ENCODE data around the gene ALK. TPM values are rescaled to one million over a fixed set of nuclear protein-coding genes. Genes with fewer than 3 reads are reported as not detected.

The ALK gene
- total RNA-seq, 1 donor from 2014 or later: not detected

DNA sequence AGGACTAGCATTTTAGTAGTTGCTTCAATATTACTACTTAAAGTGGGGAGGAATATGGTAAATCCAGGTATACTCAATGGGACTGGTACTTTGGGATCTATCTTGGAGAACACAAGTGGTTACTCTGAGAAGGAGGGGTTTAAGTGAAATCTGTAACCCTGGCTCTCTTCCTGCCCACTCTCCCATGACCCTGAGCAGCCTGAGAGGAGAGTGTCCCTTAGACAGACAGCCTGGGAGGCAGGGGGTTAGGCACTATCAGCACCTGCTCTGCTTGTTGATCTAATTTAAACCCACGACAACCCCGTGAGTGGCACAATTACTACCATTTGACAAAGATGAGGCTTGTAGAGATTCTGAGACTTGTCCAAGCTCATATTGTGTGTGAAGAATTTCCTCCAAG, 395.5 kb downstream of the ALK start:
- no peak for DNase-seq

DNA sequence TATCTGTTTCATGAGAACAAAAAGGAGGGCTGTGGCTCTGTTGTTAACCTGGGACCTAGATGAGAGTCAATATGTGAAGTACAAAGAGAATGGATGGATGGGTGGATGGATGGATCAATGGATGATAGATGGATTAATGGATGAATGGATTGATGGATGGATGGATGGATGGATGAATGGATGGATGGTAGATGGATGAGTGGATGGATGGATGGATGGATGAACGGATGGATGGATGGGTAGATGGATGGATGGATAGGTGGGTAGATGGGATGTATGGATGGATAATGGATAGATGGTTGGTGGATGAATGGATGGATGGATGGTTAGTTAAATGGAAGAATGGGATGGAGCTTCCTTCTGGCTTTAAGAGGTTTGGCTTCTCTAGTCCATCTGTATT, 396.7 kb downstream of the ALK start:
- no peak for DNase-seq

DNA sequence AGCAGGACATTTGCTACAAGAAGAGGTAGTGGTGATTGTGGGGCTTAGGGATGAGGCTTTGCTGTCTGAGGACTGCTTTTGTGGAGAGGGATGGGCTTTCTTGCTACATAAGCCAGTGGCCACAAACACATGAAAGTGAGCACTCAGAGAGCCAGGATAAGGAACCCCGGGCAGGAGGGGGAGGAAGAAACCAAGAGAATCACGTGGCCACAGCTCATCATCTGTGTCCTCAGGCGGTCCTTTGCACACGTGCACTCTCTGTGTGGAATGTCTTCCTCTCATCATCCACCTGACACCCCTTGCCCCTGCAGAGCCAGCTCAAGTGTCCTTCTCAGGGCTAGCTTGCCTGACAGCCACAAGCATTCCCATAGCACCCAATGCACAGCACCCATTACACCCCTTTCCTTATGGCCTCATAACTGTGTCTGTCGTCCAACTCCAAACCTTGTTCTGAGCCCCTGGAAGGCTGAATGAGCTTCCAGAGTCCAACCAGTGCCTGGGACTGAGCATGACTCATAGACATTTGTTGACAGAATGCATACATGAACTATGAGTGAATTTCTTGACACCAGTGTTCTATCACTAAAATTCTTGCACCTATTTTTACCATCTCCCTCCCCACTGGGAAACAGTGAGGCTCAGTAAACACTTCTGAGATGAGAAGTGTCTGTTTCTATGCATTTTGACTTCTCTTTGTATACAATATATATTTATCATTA, 398.3 kb downstream of the ALK start:
- DNase-seq: no peak

DNA sequence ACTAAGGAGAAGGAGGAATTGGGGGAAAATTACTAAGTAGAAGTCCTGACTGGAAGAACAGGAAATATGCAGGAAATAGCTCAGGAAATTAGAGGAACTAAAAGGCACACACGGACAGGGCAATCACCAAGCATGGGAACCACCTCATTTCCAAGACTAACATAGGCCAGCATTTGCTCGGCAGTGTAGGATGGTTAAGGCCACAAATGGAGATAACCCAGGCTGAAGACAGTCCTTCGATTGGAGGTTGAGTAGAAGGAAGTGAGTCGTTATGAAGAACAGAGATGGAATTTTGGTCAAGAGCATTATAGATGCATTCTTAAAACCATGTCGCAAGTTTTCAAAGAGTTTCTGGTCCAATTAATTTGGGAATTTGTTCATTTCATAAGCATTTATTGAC, 401.4 kb downstream of the ALK start:
- DNase-seq: no peak

DNA sequence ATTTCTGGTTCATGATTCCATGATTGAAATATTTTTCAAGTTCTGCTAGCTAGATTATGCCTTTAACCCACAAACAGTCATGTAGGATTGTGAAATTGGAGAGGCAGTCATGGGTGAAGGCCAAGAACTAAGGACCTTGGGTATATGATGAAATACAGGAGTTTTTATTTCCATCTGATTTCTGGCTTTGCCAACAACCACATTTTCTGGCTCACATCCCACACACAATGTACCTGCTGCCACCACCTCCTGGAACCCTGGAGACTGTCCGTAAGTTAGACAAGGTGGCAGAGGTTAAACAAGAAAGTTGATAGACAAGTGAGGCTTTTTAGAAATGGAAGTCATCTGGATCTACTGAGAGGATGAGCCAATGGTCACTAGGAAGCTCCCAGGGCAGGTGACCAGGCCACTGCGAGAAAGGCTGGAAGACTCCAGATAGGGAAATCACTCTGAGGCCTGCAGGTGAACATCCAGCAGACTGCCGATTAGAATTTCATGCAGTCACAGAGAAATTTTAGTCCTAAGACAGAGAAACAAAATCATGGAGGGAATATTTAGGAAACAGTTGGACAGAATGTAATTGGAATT, 402.0 kb downstream of the ALK start:
- DNase-seq: no peak

DNA sequence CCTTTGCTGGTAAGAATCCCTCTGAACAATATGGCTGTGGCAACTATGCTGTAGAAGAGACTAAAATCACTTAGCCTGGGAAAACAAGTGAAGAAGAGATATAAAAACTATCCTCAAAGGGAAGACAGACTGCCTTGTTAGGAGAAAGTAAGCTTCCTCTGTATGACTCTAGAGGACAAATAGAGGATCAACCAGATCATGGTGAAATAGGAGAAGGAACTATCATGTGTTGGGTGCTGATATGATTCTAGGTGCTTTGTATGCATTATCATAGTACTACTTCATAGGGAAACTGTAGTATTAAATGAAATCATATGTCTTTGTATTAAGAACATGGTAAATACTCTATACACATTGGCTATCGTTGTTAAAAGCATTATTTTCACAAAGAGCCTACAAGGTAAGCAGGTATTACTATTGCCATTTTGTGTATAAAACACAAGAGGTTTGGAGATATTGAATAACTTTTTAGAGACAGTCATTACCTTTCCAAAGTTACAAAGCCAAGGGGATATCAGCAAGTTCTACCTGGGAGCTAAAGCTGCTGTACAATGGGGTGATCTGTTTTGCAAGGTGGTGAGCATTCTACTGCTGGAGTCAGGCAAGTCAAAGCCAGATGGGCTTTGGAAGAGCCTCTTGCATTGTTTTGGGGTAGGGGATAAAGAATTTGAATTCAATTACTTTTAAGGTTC, 402.6 kb downstream of the ALK start:
- DNase-seq: no peak

DNA sequence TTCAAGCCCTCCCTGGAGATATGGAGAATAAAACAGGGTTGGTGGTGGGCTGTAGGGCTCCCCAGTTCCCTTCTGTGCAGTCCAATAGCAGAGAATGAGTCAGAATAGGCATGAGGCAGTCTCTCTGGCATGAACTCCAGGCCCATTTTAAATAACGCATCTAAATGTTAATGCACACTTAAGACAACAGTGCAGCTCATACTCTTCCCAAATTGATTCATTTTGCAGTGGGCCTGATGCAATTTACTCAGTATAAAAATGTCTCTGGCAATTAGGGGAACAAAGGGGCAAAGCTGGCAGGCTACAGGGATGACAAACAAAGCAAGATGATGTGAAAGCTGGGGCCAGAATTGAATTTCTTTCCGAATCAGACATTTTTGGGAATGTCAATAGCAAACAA, 403.4 kb downstream of the ALK start:
- no peak for DNase-seq

DNA sequence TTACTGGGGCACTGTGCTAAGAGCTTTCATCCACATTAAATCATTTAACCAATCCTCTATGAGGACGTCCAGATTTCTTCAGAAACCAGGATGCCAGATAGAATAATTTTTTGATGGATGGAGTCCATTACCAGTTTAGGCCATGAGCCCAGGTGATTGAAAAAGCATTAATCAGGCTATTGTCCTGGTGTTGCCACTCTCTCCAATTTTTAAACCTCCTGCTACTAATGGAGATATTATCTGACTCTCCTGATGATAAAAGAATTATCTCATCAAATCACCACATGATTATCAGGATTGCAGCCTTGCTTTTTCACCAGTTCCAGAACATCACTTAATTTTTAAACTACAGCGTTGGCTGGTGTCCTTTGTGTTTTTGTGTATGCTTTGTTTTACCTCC, 404.0 kb downstream of the ALK start:
- no peak for DNase-seq

DNA sequence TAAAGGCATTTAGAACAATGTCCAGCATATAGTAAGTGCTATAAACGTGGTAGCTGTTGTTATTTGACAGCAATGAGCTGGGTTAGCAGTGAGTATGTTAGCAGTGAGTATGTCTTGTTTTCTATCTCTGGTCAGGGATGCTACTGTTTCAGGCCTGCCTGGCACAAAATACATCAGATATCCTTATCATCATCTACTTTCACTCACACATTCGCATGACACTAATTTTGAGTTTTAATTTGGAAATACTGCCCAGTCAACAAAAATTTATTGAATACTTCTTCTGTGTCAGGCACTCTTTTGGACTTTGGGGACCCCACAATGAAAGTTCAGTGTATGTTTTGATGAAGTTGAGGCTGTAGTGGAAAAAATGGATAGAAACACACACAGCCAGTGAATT, 404.6 kb downstream of the ALK start:
- no peak for DNase-seq

DNA sequence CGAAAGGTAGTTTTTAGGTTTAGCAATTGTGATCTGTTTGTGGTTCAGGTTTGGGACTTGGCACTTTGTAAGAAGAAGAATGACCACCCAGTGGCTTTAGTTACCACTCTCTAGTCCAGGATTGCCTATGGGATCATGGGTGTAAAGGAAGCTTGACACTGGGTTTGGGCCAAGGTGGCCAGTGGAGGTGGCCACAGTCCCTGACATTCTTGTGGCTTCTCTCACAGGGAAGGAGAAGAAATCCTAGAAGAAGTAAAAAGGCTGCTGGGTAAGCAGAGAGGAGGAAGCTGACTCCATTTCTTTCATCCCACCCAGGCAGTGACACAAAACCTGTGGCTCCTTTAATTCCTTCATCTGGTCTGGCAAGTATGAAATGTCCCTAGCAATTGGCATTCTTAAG, 411.5 kb downstream of the ALK start:
- DNase-seq: no peak

DNA sequence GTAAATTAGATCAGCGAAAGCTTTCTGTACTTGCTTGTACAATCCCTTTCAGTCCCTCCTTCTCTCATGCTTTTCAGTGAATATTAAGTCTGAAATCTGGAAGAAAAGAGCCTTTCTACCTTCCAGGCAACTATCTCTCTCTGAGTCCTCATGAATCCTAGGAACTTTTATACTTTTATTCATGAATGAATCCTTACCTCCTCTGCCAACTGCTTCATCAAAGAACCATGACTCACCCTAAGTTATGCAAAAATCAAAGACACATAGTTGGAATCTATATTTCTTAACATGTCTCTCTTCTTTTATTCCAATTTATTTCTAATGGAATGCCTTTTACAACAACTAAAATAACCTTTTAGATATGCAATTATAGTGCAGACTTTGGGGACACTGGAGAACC, 412.0 kb downstream of the ALK start:
- DNase-seq: no peak

DNA sequence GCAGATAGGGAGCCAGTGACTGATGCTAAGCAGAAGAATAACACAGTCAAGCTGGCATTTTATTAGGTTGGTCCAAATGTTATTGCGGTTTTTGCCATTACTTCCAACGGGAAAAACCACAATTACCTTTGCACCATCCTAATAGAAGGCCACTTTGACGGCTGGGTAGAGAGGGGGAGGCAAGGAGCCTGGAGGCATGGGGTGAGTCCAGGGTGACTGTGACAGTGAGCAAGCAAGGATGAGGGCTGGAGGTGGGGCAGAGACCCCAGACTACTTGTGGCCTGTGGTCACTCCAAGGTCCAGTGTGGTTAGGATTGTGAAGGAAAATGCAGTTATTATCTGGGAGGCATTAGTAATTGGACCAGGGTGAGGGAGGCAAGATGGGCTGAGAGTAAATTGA, 416.6 kb downstream of the ALK start:
- no peak for DNase-seq

DNA sequence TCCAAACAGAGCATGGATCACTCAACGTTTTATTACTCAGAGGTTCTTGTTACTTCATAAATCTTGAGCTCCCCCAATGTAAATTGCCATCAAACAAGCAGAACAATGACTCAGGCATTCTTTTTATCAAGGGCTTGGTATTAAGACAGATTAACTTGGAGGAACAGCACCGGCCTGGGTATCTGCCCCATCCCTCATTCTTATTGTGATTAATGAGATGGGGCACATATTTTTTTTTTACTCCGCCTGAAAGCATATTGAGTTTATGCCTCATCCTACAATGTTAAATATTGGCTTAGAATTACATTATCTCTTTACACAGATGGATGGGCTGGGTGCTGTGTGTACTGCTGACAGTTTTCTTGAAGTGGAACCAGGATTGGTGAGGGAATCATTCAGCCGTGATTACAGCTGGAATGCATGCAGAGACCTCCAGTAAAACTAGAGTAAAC, 418.9 kb downstream of the ALK start:
- DNase-seq: no peak

DNA sequence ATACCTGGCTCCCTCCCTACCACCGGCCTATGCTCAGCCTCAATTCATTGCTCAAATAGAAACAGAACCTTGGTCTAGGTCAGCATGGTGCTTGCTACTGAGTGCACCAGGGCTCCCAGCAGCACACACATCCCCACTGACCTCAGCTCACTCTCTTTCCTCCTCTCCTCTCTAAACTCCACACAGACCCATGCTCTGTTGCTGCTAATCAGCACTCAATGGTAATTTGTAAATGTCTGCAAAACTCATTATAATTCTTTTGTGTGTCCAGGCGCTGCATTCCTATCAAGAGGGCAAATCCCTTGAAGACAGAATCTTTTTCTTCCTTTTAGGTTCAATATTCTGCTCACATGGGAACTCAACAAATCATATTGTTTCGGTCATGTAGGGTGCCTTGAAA, 424.0 kb downstream of the ALK start:
- DNase-seq: no peak

DNA sequence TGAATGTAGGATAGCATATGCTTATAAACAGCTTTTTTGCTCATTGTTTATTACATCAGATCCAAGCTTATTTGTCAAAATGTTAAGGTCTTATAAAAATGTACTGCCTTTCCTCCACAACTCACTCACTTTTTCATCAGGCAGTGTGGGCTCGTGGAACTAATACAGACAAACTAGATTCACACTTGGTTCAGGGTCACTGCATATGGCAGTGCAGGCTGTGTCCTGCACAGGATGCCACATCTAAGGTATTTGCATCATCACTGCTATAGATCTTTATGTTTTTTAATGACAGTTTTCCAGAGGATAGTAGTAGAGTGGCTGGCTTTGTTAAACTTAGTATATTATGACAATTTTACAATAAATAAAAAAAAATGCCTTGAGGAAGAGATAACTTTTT, 425.2 kb downstream of the ALK start:
- DNase-seq: no peak

DNA sequence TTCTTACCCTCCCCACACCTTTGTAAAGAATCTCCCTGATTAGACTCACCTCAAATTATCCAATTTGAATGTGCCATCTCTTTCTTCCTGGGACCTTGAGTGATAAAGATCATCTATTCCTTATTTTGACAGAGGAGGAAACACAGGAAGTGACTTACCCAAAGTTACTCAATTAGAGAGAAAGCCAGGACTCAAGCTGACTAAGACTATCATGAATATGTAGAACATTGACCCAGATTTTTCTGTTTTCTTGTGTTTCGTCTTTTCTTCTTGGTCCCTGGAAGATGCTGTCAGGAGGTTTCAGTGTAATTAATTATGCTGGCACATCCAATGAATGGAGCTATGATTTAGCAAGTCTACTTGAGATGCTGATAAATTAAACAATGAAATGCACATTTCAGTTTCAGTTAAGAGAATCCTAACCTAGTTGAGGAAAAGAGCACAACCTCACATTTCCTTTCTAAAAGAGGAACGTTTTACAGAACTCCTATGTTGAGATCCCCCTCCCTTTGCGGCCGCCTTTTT, 425.8 kb downstream of the ALK start:
- DNase-seq: no peak

DNA sequence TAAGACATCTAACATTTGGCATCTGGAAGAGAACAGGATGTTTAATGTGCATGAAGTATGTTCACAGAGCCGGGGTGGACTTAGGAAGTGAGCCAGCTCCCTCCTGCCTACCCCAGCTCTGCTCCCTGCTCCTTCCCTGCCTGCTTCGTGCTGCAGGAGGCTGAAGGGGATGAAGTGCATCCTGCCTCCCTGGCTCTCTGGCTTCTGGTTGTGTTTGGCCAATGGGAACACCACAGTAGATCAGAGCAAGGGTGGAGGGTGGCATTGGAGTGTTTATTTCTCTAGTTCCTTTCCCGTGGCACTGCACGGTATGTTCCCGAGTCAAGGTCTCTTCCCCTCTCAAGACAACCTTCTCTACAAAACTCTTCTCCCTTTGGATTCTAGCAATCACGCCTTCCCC, 426.3 kb downstream of the ALK start:
- no peak for DNase-seq

DNA sequence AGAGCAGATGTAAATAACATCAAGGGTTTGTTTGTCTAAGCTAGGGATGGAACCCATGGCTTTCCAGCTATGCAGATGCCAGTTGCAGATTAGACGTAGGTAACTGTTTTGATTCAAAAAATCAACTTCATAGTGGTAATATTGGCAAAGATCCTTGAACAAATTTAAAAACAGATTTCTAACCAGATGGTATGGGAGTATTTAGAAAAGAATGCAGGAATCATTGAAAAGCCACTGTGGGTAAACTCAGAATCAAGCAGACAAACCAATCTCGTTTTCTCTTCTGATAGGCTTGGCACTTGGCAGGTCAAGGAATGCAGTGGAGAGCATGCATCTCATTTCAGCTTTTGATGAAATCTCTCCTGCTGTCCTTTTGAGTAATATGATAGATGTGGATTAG, 428.7 kb downstream of the ALK start:
- DNase-seq: no peak

DNA sequence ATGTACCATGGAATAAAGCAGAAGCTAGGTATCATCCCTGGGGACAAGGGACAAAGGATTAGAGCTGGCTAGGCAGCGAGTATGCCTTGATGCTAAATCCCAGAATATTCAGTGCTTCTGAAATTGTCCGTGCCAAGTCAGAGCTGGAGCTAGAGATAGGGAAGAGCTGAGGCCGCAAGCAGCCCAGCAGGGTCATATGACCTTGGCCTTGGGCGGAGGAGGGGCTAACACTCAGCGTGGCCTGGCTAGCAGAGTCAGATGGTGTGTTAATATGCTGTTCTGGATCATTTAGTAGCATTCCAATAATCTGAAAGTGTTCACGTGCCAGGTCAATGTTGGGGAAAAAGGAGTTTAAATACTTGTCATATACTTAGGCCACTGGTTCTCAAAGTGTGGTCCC, 431.3 kb downstream of the ALK start:
- no peak for DNase-seq

DNA sequence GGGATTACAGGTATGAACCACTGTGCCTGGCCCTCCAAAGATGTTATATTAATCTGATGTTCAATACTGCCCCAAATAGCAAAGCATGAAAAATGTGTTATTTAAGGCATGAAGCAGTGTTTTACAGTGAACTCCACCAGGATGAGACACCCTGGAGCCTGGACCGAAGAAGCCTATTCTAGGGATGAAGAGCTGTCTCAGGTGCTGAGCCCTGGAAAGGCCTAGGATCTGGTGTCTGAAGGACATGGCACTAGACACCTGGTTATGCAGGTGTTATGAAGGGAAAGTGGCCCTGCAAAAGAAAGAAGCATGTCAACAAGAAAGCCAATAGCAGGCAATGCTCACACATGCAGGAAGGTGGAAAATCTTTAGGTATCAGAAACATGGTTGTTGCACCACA, 431.8 kb downstream of the ALK start:
- DNase-seq: no peak

DNA sequence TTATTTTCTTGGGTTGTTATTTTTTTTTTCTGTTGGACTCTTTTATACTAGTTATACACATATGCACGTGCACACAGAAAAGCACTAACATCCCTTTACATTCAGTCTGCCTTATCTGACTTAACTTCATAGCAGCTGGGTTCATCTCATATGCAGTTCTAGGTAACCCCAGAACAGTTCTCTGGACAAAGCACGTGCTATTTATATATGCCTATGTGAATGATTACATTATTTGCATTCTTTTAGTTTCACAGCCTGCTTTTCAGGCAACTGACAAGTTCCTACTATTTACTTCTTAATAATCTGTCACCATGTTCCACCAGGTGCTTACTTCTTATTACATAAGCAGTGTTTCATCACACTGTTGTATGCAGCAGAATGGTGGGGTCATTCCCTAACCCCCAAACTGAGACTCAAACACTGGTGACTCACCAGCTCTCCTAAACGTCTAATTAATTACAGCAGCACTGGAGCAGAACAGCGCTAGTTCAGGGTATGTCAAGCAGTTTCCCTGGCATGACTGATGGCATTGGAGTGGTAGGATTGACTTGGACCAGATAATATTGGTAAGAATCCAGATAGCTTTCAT, 433.3 kb downstream of the ALK start:
- no peak for DNase-seq

DNA sequence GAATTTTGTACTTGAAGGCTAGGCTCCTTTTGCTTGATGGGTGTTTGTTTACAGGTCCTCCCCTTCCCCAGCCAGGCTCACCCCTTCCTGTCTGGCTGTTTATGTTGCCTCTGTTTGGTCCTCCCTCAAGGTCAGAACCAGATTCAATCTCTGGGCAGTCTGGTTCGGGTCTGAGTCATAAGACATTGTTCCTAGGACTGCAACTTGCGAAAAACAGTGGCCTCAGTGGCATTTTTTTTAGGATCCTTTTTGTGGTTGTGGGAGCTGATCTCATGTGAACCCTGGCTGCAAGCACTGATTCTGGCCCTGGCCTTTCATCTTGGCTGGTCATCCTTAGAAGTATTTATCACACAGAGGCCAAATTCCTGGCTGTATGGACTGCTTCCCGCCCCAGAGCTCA, 435.8 kb downstream of the ALK start:
- no peak for DNase-seq

DNA sequence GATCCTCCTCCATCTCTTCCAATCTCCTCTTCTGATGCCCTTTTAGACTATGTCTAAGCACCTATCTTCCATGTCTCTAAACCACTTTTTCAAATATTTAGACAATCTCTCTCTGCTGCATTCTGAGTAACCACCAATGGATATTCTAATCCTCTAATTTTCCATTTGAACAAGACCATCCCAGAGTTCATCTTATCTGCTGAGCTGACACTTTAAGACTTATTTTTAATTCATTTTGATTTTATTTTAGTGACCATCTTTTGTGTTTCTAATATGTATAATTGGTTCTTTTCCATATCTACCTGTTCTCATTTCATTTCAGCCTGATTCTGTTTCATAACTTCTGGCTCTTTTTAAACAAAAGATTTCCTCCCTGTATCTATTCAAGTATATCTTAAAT, 436.3 kb downstream of the ALK start:
- DNase-seq: no peak

DNA sequence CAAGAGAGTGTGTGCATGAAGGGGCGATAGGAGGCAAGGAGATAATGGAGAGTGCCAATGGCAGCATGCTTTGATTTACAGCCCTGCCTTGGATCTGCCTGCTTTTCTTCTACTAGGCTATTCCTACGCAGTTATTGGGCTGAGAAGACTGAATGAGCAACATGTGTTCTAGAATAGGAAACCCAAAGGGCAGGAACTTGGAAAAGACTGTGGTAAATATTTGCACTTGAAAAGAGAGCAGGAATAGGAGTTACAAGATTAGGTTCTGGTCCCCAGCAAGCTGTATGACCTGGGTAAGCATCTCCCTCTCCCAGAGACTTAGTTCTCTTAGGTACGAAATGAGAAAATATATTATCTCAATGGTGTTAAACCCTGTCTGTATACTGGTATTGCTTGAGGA, 438.5 kb downstream of the ALK start:
- no peak for DNase-seq

All from dermis blood vessel endothelial cell (primary cell).